GM18868 (cell line): Measurements from ENCODE around the gene SELENBP1.

ENCODE experiments used
- ATAC-seq: cut with Tn5 transposase; IDR thresholded peaks from one replicate; pipeline ENCODE4 v1.9.1; 2021; ENCODE audit warnings: mild to moderate bottlenecking, moderate library complexity; ENCODE audit not compliant: unreplicated experiment

SELENBP1 gene

GRCh38 chr1:151346082-151346768 is 26.3 kb downstream of the SELENBP1 start:
- no peak for ATAC-seq

- ATAC-seq, result no peak
Measured at GRCh38 chr1:151344291-151344690, 28.2 kb downstream of the SELENBP1 start.

- no peak for ATAC-seq
Measured at GRCh38 chr1:151343587-151343986, 28.9 kb downstream of the SELENBP1 start.

GRCh38 chr1:151342569-151342968 is 29.9 kb downstream of the SELENBP1 start:
- no peak for ATAC-seq

- ATAC-seq, result no peak
Measured at GRCh38 chr1:151342021-151342420, 30.5 kb downstream of the SELENBP1 start.

- ATAC-seq, result peak; percentile 56
Measured at GRCh38 chr1:151340870-151341754, 31.4 kb downstream of the SELENBP1 start.

GRCh38 chr1:151336556-151336955 is 35.9 kb downstream of the SELENBP1 start:
- ATAC-seq, result no peak

GRCh38 chr1:151334822-151335221 is 37.7 kb downstream of the SELENBP1 start:
- ATAC-seq, result no peak

- no peak for ATAC-seq
Measured at GRCh38 chr1:151327903-151328674, 44.4 kb downstream of the SELENBP1 start.

- peak; percentile 76 for ATAC-seq
Measured at GRCh38 chr1:151327223-151327902, 45.1 kb downstream of the SELENBP1 start, which contains the start of gene PI4KB. Gene PI4KB, minus strand, starts transcription at chr1:151327416. Its CDS starts 10,935 bp downstream, at chr1:151316481.

GRCh38 chr1:151326619-151327222 is 45.8 kb downstream of the SELENBP1 start:
- ATAC-seq, result peak; percentile 63

- no peak for ATAC-seq
Measured at GRCh38 chr1:151325646-151326429, 46.7 kb downstream of the SELENBP1 start.

- ATAC-seq, result no peak
Measured at GRCh38 chr1:151325231-151325630, 47.3 kb downstream of the SELENBP1 start.

GRCh38 chr1:151324390-151324930 is 48.0 kb downstream of the SELENBP1 start:
- ATAC-seq, result no peak

GRCh38 chr1:151318975-151319374 is 53.5 kb downstream of the SELENBP1 start:
- no peak for ATAC-seq

GRCh38 chr1:151315565-151316235 is 56.8 kb downstream of the SELENBP1 start:
- ATAC-seq, result no peak
